GM06990 (cell line): Measurements from ENCODE around the gene RYR2.

Experiments used
- DNase-seq: peaks from one replicate; pipeline ENCODE4 v3.0.0-alpha.2; 2011; ENCODE audit not compliant: insufficient read length; ENCODE audit errors: extremely low read depth
- H3K27me3 ChIP-seq: replicated peaks from 2 replicates; pipeline ENCODE4 v1.6.0; 2011; ENCODE audit warnings: low read length; ENCODE audit not compliant: control insufficient read depth, insufficient read depth
- H3K36me3 ChIP-seq: 2 replicates; pipeline ENCODE4 v1.5.1; 2011; ENCODE audit warnings: low read length; ENCODE audit not compliant: control insufficient read depth, insufficient read depth
- H3K4me3 ChIP-seq: replicated peaks from 2 replicates; pipeline ENCODE4 v1.5.1; 2011; ENCODE audit warnings: low read depth, mild to moderate bottlenecking, control low read depth, low read length
- TF ChIP-seq, protein P1 (sequence below): IDR thresholded peaks from 2 replicates; pipeline ENCODE4 v1.5.1; 2011; ENCODE audit warnings: low read length, control low read depth, mild to moderate bottlenecking, inconsistent platforms; ENCODE audit not compliant: insufficient read depth, poor library complexity, severe bottlenecking

Gene RYR2

DNA sequence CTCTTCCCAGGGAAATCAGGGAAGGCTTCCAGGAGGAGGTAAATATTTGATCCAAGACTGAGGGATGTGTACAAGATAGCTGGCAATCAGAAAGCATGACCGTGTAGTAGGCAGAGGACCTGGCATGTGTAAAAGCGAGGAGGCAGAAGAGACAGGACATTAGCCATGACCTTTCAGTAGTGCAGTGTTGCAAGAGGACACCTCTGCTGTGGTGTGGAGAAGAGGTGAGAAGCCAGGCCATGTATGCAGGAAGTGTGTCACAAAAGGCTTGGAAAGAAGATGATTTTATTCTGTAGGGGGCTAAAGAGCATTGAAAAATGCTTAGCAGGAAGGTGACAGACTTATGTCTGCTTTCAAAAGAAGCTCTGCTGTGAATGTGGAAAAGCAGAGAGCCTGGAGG is 467.8 kb downstream of the RYR2 start:
- no peak overlapping the region for H3K4me3 ChIP-seq
- no peaks in the 10 kb centered on the region for H3K27me3 ChIP-seq
- TF ChIP-seq, protein P1, sequence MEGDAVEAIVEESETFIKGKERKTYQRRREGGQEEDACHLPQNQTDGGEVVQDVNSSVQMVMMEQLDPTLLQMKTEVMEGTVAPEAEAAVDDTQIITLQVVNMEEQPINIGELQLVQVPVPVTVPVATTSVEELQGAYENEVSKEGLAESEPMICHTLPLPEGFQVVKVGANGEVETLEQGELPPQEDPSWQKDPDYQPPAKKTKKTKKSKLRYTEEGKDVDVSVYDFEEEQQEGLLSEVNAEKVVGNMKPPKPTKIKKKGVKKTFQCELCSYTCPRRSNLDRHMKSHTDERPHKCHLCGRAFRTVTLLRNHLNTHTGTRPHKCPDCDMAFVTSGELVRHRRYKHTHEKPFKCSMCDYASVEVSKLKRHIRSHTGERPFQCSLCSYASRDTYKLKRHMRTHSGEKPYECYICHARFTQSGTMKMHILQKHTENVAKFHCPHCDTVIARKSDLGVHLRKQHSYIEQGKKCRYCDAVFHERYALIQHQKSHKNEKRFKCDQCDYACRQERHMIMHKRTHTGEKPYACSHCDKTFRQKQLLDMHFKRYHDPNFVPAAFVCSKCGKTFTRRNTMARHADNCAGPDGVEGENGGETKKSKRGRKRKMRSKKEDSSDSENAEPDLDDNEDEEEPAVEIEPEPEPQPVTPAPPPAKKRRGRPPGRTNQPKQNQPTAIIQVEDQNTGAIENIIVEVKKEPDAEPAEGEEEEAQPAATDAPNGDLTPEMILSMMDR: no peak
- no peaks in the 10 kb centered on the region for H3K36me3 ChIP-seq
- DNase-seq: no peak

DNA sequence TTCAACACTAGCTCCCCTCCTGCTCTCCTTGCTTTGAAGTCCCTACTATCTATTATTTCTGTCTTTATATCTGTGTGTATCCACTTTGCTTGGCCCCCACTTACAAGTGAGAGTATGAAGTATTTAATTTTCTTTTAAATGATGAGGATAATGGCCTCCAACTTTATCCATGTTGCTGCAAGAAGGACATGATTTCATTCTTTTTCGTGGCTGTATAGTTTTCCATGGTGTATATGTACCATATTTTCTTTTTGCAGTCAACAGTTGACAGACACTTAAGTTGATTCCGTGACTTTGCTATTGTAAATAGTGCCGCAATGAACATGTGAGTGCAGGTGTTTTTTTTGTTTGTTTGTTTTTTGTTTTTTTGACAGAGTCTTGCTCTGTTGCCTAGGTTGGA is 483.1 kb downstream of the RYR2 start:
- TF ChIP-seq, protein P1: no peak
- no peak for DNase-seq
- Histone ChIP-seq H3K36me3 (no peaks in the 10 kb centered on the region), H3K27me3 (no peaks in the 10 kb centered on the region), H3K4me3 (no peak overlapping the region)

DNA sequence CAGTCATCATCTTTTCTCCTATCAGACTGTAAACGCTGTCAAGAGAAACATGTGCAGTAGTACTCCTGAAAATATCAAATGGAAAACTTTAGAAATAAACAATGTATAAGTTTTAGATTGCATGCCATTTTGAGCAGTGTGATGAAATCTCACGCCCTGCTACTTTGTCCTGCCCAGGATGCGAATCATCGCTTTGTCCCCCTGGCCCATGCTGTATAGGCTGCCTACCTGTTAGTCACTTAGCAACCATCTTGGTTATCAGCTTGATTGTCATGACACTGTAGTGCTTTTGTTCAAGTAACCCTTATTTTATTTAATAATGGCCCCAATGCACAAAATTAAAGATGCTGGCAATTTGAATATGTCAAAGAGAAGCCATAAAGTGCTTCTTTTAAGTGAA is 485.8 kb downstream of the RYR2 start:
- Histone ChIP-seq H3K36me3 (no peaks in the 10 kb centered on the region), H3K27me3 (no peaks in the 10 kb centered on the region), H3K4me3 (no peak overlapping the region)
- TF ChIP-seq, protein P1: no peak
- DNase-seq: no peak

- DNase-seq: no peak
- Histone ChIP-seq H3K36me3 (no peaks in the 10 kb centered on the region), H3K27me3 (no peaks in the 10 kb centered on the region), H3K4me3 (no peak overlapping the region)
- TF ChIP-seq, protein P1: no peak
Observed at GRCh38 chr1:237528545-237528944, 486.6 kb downstream of the RYR2 start.

GRCh38 chr1:237539055-237539454 is 497.1 kb downstream of the RYR2 start:
- no peaks in the 10 kb centered on the region for H3K36me3 ChIP-seq
- DNase-seq: no peak
- H3K27me3 ChIP-seq: no peaks in the 10 kb centered on the region
- TF ChIP-seq, protein P1: no peak
- no peak overlapping the region for H3K4me3 ChIP-seq

GRCh38 chr1:237542525-237543418 is 500.8 kb downstream of the RYR2 start:
- no peaks in the 10 kb centered on the region for H3K36me3 ChIP-seq
- DNase-seq: no peak
- no peaks in the 10 kb centered on the region for H3K27me3 ChIP-seq
- no peak overlapping the region for H3K4me3 ChIP-seq
- TF ChIP-seq, protein P1: no peak
